GM12872 (cell line): Measurements from ENCODE around the gene MTNR1A.

Experiments
- TF ChIP-seq, protein P1 (sequence below): IDR thresholded peaks from 3 replicates; pipeline ENCODE4 v1.5.1; 2011; ENCODE audit warnings: low read depth, mild to moderate bottlenecking, low read length, moderate library complexity; ENCODE audit not compliant: insufficient read depth

MTNR1A gene

GRCh38 chr4:186584912-186585311, 29.5 kb upstream of the MTNR1A start:
- TF ChIP-seq, protein P1, sequence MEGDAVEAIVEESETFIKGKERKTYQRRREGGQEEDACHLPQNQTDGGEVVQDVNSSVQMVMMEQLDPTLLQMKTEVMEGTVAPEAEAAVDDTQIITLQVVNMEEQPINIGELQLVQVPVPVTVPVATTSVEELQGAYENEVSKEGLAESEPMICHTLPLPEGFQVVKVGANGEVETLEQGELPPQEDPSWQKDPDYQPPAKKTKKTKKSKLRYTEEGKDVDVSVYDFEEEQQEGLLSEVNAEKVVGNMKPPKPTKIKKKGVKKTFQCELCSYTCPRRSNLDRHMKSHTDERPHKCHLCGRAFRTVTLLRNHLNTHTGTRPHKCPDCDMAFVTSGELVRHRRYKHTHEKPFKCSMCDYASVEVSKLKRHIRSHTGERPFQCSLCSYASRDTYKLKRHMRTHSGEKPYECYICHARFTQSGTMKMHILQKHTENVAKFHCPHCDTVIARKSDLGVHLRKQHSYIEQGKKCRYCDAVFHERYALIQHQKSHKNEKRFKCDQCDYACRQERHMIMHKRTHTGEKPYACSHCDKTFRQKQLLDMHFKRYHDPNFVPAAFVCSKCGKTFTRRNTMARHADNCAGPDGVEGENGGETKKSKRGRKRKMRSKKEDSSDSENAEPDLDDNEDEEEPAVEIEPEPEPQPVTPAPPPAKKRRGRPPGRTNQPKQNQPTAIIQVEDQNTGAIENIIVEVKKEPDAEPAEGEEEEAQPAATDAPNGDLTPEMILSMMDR = no peak

GRCh38 chr4:186581421-186581820, 26.1 kb upstream of the MTNR1A start:
- TF ChIP-seq, protein P1 = no peak

GRCh38 chr4:186580669-186581068, 25.3 kb upstream of the MTNR1A start:
- TF ChIP-seq, protein P1 = no peak

GRCh38 chr4:186570193-186570996, 15.0 kb upstream of the MTNR1A start:
- TF ChIP-seq, protein P1 = no peak

DNA sequence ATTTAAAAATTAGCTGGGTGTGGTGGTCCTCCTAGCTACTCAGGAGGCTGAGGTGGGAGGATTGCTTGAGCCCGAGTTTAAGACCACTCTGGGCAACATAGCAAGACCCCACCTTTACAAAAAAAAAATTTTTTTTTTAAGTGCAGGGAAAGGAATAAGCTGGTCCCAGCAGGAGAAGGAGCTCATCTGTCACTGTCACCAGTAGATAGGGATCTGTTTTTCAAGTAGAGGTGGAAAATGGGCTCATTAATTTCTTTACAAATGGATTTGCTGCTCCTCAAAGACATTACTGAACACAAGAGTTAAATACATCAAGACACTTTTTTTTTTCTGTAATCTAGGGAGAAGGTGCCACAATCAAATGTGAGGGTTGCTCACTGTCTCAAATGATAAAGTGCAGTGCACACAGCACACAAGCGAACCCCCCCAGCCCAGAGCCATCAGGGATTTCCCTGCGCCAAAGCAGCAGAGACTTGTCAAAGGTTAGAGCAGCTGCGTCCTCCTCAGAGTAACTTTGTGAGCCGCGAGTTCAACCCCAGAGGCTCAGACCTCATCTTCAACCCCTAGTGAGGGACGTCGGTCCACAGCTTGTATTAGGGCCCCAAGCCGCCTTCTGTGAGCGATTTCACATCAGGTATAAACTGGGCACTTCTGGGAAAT, 14.3 kb upstream of the MTNR1A start:
- TF ChIP-seq, protein P1 = no peak

DNA sequence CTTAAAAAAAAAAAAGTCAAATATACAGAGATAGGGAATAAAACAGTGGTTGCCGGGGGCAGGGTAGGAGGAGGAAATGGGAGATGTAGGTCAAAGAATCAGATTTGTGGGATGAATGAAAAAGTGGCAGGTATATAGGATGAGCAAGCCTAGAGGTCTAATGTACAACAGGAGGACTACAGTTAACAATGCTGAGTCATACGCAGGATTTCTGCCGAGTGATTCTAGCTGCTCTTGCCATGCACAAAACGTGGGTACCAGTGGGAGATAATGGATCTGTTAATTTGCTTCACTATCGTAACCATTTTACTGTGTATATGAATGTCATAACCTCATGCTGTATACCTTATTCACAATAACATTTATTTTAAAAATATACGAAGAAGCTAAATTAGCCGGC, 10.7 kb upstream of the MTNR1A start:
- TF ChIP-seq, protein P1 = no peak

GRCh38 chr4:186563761-186564160, 8.4 kb upstream of the MTNR1A start:
- TF ChIP-seq, protein P1 = no peak
